ENCODE measurements around the gene PCYT1B. TPM values are rescaled to one million over a fixed set of nuclear protein-coding genes. Genes with fewer than 3 reads are reported as not detected.
A peak's percentile ranks its signal among the peaks of the same experiment; 100 is the strongest.

PCYT1B gene
- total RNA-seq: 0.21 TPM

DNA sequence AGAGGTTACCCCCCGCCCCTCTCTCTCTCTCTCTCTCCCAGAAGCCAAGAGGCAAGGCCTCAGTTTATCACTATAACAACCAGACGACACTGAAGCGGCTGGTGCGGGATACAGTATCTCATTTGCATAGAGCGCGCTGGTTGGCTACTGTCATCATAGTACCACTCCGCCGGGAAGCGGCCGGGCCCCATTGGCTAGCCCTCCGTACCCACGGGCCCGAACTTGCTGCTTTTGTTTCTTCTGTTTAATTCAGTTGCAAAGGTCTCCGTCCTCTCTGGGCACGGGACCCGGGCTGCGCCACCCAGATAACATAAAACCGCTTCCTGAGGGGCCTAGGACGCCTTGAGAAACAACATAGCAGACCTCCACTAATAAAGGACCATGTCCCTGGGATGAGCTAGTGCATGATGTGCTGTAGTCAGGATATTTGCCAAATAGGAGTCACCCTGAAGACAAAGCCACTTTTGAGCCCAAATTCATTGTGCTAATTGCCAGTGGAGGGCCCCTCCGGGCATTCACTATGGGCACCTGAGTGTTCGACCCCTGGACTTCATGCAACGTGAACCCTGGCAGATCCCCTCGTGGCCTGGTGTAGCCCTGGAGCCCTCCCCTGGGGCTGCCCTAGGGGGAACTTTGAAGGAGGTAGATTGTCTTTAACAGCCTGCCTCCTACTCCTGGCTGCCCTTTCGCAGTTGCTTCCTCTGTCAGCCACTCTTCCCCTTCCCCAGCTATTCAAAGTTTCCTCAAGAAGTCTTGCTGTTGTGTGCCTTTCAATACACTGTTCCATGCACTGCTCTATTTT, at the start of gene PCYT1B:
Gene PCYT1B, minus strand, starts transcription at position 91 of the 802 bp plus-strand sequence. CDS start 242 bp downstream, outside the sequence.
- no peak within 1 kb of the TSS for H3K27ac ChIP-seq
- H3K9me3 ChIP-seq: no peaks in the 10 kb centered on the region
- H3K4me1 ChIP-seq: no peaks in the 10 kb centered on the region
- no peaks in the 10 kb centered on the region for H3K36me3 ChIP-seq
- DNase-seq (ENCODE audit: low spot score in 2 of 2): peak; percentile 26 to 81
- H3K27me3 ChIP-seq: no peaks in the 10 kb centered on the region
- intact Hi-C loops (cut with DNase I): no loop called here
- H3K4me3 ChIP-seq: peak within 1 kb of the TSS; percentile 30 to 50
- TF ChIP-seq, protein P1, sequence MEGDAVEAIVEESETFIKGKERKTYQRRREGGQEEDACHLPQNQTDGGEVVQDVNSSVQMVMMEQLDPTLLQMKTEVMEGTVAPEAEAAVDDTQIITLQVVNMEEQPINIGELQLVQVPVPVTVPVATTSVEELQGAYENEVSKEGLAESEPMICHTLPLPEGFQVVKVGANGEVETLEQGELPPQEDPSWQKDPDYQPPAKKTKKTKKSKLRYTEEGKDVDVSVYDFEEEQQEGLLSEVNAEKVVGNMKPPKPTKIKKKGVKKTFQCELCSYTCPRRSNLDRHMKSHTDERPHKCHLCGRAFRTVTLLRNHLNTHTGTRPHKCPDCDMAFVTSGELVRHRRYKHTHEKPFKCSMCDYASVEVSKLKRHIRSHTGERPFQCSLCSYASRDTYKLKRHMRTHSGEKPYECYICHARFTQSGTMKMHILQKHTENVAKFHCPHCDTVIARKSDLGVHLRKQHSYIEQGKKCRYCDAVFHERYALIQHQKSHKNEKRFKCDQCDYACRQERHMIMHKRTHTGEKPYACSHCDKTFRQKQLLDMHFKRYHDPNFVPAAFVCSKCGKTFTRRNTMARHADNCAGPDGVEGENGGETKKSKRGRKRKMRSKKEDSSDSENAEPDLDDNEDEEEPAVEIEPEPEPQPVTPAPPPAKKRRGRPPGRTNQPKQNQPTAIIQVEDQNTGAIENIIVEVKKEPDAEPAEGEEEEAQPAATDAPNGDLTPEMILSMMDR (IDR thresholded peaks at IDR 0.05): no peak

GRCh38 chrX:24696294-24696693, 49.1 kb upstream of the PCYT1B start:
- intact Hi-C loops (cut with DNase I): loop anchor here (10.0 kb wide), 1 partner anchor 201 kb away; no protein-coding TSS in a partner anchor
- DNase-seq (ENCODE audit: low spot score in 2 of 2): no peak
- H3K4me3 ChIP-seq: no peak overlapping the region
- no peaks in the 10 kb centered on the region for H3K9me3 ChIP-seq
- TF ChIP-seq, protein P1 (IDR thresholded peaks at IDR 0.05): no peak
- no peaks in the 10 kb centered on the region for H3K4me1 ChIP-seq
- no peaks in the 10 kb centered on the region for H3K27me3 ChIP-seq
- no peak overlapping the region for H3K27ac ChIP-seq
- H3K36me3 ChIP-seq: peaks cover 0 to 7% of the 10 kb centered on the region in 2 donors

- no peaks in the 10 kb centered on the region for H3K4me1 ChIP-seq
- intact Hi-C loops (cut with DNase I): loop anchor here (10.0 kb wide), 1 partner anchor 200 kb away; no protein-coding TSS in a partner anchor
- no peak for DNase-seq (ENCODE audit: low spot score in 2 of 2)
These were observed 47.7 kb upstream of the PCYT1B start for GRCh38 chrX:24694825-24695224.

GRCh38 chrX:24693453-24694202, 46.5 kb upstream of the PCYT1B start, which contains the start of gene POLA1:
Gene POLA1 (plus strand): TSS chrX:24693918. CDS start chrX:24693962, 44 bp downstream.
- TF ChIP-seq, protein P1 (IDR thresholded peaks at IDR 0.05): peak in 1 of 3 experiments; percentile 16
- Histone ChIP-seq H3K4me3 (peak within 1 kb of the TSS; percentile 50 to 77), H3K27me3 (no peaks in the 10 kb centered on the region), H3K4me1 (no peaks in the 10 kb centered on the region), H3K36me3 (no peaks in the 10 kb centered on the region), H3K9me3 (no peaks in the 10 kb centered on the region), H3K27ac (peak within 1 kb of the TSS; percentile 76 to 84)
- peak; percentile 61 to 95 for DNase-seq (ENCODE audit: low spot score in 2 of 2)
- intact Hi-C loops (cut with DNase I): loop anchor here (2.0 to 10.0 kb wide), 2 partner anchors 199 to 299 kb away; no protein-coding TSS in a partner anchor

More at GRCh38 chrX:24694825-24695224, 47.7 kb upstream of the PCYT1B start:
- H3K27ac ChIP-seq: no peak overlapping the region
- TF ChIP-seq, protein P1 (IDR thresholded peaks at IDR 0.05): no peak
- no peaks in the 10 kb centered on the region for H3K27me3 ChIP-seq
- no peaks in the 10 kb centered on the region for H3K9me3 ChIP-seq
- H3K4me3 ChIP-seq: peak overlapping the region in 1 of 2 donors; percentile 77
- no peaks in the 10 kb centered on the region for H3K36me3 ChIP-seq

DNA sequence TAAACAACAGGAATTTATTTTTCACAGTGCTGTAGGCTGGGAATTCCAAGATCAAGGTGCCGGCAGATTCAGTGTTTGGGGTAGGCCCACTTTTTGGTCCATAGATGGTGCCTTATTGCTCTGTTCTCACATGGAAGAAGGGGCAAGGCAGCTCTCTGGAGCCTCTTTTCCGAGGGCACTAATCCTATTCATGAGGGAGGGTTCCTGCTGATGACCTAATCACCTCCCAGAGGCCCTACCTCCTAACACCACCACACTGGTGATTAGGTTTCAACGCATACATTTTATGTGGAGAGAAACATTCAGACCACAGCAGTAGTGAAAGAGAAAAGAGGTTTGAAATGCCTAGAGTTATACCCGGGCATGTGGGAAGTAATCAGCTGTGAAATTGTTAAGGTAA, 45.2 kb upstream of the PCYT1B start:
- Histone ChIP-seq H3K9me3 (no peaks in the 10 kb centered on the region), H3K4me1 (no peaks in the 10 kb centered on the region), H3K4me3 (no peak overlapping the region), H3K27me3 (no peaks in the 10 kb centered on the region), H3K27ac (no peak overlapping the region), H3K36me3 (no peaks in the 10 kb centered on the region)
- TF ChIP-seq, protein P1 (IDR thresholded peaks at IDR 0.05): no peak
- intact Hi-C loops (cut with DNase I): loop anchor here (2.0 to 10.0 kb wide), 2 partner anchors 198 to 298 kb away; no protein-coding TSS in a partner anchor
- no peak for DNase-seq (ENCODE audit: low spot score in 2 of 2)
